ENCODE measurements around the gene MPP3.

- TF ChIP-seq EZH2 (IDR thresholded peaks at IDR 0.05) (no peak), CTCF (IDR thresholded peaks at IDR 0.05) (no peak)
Observed at GRCh38 chr17:43791589-43791988, 41.4 kb downstream of the MPP3 start.

Measured in neural progenitor cell (in vitro differentiated cells).